ENCODE measurements around the gene LOXHD1.

Gene LOXHD1, protein sequence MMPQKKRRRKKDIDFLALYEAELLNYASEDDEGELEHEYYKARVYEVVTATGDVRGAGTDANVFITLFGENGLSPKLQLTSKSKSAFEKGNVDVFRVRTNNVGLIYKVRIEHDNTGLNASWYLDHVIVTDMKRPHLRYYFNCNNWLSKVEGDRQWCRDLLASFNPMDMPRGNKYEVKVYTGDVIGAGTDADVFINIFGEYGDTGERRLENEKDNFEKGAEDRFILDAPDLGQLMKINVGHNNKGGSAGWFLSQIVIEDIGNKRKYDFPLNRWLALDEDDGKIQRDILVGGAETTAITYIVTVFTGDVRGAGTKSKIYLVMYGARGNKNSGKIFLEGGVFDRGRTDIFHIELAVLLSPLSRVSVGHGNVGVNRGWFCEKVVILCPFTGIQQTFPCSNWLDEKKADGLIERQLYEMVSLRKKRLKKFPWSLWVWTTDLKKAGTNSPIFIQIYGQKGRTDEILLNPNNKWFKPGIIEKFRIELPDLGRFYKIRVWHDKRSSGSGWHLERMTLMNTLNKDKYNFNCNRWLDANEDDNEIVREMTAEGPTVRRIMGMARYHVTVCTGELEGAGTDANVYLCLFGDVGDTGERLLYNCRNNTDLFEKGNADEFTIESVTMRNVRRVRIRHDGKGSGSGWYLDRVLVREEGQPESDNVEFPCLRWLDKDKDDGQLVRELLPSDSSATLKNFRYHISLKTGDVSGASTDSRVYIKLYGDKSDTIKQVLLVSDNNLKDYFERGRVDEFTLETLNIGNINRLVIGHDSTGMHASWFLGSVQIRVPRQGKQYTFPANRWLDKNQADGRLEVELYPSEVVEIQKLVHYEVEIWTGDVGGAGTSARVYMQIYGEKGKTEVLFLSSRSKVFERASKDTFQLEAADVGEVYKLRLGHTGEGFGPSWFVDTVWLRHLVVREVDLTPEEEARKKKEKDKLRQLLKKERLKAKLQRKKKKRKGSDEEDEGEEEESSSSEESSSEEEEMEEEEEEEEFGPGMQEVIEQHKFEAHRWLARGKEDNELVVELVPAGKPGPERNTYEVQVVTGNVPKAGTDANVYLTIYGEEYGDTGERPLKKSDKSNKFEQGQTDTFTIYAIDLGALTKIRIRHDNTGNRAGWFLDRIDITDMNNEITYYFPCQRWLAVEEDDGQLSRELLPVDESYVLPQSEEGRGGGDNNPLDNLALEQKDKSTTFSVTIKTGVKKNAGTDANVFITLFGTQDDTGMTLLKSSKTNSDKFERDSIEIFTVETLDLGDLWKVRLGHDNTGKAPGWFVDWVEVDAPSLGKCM (N-terminal part only)

DNA sequence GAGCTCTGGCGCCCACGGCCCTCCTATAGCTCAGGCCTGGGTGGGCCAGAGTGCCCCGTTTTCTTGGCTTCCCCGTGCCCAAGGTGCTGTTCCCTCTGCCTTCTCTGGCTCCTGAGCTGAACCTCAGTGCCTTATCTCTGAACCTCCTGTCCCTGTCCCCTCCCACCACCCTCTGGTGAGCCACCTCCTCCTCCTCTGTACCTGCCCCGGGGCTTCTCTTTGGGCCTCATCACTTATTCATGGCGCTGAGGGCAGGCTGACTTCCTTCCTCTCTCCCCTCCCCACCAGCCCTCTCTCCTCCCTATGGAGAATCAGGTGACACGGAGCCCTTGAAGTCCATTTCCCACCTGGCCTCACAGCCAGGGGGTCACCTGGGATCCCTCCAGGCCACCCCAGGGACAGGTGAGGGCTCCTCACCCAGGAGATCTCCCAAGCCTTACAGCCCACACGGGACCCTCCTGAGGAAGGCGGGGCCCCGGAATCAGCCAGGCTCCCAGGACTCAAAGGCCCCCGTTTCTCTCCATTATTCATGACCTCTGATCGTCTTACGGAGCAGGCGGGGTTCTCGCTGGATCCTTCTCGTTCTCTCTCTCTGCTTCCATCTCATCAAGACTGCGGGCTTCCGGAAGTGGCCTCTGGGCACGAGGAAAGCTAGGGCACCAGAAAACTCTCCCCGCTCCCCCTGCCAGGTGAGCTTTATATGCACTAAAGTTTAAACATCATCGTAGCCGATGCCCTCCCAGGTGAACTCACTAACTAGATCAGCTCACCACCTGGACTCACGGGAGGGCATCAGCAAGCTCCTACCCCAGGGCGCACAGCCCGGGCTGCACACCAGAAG, at the start of gene LOXHD1:
Gene LOXHD1, minus strand, starts transcription at position 106 of the 841 bp plus-strand sequence. CDS start 187 bp downstream, outside the sequence.
- DNase-seq, result no peak
- in situ Hi-C loops (cut with HindIII; ENCODE audit: low pct_ligation_motif_present, low pct_unique_long_range_greater_than_20kb, low sequenced_read_pairs), result no loop called here

DNA sequence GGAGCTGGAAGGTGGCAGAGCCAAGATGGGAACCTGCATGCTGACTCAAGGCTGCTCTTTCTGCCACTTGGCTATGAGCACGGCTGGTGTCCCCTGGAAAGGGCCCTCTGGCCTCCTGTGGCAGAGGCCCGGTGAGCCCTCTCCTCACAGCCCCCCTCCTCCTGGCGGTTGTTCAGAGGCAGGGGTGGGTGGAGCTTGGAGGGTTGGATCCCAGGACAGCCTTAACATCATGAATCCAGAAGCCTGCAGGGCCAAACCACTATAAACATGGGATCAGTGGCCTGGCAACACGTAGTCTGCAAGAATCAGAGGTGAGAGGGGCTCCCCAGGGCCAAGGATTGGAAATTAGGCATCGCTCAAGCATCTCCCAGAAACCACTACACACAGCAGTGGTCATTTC, 48.5 kb upstream of the LOXHD1 start:
- in situ Hi-C loops (cut with HindIII; ENCODE audit: low pct_ligation_motif_present, low pct_unique_long_range_greater_than_20kb, low sequenced_read_pairs), result no loop called here
- DNase-seq, result no peak

DNA sequence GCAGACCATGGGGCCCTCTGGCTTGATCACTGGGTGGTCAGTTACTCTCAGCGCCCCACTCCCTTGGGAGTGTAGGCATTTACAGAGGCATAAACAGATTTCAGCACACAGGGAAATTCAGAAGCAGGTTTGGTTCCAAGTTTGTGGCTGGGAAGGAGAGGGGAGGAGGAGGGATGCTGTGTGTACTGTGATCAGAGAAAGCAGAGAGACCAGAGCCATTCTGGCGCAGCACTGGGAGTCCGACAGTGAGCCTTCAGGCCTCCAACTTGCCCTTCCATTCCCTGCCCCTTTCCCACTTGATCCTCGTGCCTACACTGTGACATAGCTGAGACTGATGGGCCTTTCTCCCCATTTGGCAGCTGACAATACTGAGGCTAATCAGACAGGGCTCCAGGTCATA, 47.8 kb upstream of the LOXHD1 start:
- in situ Hi-C loops (cut with HindIII; ENCODE audit: low pct_ligation_motif_present, low pct_unique_long_range_greater_than_20kb, low sequenced_read_pairs), result no loop called here

DNA sequence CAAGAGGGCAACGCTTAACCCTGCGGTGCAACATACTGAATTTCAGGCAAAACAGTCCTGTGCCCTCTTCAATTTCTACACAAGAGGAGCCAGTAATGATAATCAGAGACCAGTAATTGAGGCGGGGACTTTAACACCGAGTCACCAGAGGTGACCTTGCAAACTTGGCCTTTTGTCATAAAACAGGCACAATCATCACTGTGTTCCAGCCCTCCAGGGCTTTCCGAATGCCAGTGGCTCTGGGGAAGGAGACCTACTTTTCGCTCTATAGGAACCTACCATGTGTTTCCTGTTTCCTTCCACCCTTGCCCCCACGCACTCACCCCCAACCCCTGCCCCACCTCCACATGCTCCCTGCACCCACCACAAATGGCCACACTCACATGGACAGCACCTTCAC, 47.2 kb upstream of the LOXHD1 start:
- DNase-seq, result no peak
- in situ Hi-C loops (cut with HindIII; ENCODE audit: low pct_ligation_motif_present, low pct_unique_long_range_greater_than_20kb, low sequenced_read_pairs), result no loop called here

More for the DNA sequence above, 47.8 kb upstream of the LOXHD1 start:
- no peak for DNase-seq

DNA sequence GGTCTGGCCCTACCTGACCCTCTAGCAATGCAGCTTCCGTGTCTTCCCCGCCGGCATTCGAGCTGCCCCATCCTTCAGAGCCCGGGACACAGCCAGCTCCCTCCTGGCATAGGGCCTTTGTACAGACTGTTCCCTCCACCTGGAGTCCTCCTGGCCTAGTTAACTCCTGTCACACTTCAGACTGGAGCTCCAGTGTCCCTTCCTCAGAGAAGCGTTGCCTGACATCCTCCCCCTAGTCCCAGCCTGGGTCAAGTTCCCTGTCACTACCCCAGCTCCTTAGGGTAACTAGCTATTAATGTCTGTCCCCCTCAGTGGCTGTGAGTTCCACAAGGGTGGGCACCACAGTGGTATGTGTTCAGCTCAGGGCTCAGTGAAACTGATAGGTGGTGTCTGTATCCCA, 45.5 kb upstream of the LOXHD1 start:
- DNase-seq, result no peak
- in situ Hi-C loops (cut with HindIII; ENCODE audit: low pct_ligation_motif_present, low pct_unique_long_range_greater_than_20kb, low sequenced_read_pairs), result no loop called here

DNA sequence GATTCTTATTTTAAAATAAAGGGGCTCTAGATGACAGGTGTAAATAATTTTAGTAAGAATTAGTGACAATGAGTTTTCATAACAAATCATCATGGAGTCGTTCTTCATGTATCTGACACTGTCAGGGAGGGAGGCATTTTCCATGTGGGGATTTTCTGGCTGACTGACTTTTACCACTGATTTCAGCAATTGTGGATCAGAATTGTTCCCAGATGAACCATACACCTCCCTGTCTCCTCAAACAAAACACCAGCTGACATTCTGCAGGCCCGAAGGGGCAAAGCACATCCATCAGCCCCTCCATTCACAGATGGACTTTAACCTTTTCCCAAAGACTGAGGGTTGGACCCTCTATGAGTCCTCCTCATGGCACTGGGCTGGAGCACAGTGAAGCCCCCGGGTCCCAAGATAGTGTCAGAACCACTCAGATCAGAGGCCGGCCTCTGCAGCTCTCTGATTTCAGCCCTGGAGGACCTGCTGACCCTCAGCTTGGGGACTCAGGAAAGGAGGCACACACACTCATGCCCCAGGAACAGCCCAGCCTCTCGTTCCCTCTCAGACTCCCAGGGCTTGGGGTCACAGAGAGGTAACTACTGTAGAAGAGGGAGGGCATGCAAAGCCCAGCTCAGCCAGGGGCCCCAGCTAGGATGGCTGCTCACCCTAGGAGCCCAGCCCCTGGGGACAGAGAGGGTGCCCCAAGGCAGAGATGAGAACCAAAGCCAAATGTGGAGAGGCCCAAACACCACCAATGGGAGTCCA, 43.2 kb upstream of the LOXHD1 start:
- no peak for DNase-seq
- in situ Hi-C loops (cut with HindIII; ENCODE audit: low pct_ligation_motif_present, low pct_unique_long_range_greater_than_20kb, low sequenced_read_pairs), result no loop called here

DNA sequence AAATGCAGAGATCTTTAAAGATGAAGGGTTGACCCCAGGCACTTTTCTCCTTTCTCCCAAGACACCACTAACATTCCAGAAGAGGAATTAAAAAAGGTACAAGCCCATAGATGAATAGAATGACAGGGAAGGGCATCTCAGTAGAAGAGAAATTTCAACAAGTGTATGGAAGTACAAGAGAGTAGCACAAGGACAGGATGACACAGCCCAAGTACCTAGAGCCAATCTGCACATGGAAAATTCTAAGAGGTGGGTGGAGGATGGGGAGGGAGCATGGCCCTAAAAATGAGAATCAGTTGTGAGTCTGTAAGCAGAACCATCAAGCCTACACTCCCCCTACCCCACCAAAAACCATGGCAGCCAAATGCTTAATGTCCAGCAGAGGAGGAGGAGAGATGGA, 39.7 kb upstream of the LOXHD1 start:
- no peak for DNase-seq
- in situ Hi-C loops (cut with HindIII; ENCODE audit: low pct_ligation_motif_present, low pct_unique_long_range_greater_than_20kb, low sequenced_read_pairs), result no loop called here

DNA sequence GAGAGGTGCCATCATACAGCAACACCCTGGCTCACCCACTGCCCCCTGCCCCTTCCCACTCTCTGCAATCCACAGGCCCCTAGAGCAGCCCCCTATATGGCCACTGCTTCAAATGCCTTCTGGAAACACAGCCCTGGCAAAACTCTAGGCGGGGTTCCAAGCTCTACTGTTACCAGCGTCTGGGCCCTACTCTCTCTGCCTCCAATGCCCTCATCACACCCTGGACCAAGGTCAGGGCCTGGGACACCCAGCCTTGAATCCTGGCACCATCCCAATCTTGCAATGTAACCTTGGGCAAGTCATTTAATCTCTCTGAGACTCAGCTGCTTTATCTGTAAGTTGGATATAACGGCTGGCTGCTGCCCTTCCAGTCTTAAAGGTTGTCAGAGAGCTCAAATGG, 39.2 kb upstream of the LOXHD1 start:
- no peak for DNase-seq
- in situ Hi-C loops (cut with HindIII; ENCODE audit: low pct_ligation_motif_present, low pct_unique_long_range_greater_than_20kb, low sequenced_read_pairs), result no loop called here

DNA sequence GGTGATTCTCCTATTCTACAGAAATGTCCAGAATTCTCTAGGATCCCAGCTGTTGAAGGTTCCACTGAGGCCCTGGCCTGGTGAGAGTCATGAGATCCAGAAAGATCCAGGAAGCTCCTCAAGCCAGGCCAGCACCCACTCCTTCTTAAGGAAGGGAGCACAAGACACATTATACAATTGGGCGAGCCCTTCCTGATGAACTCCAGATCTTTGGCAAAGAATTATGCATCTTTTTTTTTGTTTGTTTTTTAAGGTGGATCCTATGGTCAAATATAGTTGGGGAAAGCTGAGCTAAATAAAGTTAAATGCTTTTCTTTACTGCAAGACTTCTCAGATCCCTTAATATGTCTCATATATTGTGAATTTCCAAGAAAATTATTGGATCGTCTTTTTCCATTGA, 37.0 kb upstream of the LOXHD1 start:
- no peak for DNase-seq
- in situ Hi-C loops (cut with HindIII; ENCODE audit: low pct_ligation_motif_present, low pct_unique_long_range_greater_than_20kb, low sequenced_read_pairs), result no loop called here

DNA sequence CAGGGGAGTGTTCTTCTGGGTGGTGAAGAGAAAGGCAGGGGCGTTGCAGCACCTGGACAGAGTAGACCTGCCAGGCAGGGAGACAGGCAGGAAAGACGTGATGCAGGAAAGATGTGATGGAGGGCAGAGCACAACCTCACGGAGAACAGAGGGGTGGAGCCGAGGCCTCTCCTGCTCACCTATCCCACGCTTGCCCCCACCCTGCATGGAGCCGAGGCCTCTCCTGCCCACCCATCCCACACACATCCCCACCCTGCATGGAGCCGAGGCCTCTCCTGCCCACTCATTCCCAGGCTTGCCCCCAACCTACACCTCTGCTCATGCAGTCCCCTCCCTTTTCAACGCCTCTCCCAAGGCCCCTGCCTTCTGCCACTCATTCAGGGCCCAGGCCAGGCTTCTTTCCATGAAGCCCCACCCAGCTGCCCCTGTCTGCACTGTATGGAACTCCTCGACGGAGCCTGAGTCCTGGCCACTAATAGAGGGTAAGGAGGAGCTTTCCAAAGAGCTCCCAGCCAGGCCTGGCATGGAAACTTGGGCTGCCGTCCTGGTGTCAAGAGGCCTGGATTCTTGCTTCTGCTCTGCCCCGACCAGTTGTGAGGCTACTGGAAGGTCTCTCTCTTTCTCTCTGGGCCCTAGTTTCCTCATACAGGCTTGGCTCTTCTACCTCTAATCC, 32.0 kb upstream of the LOXHD1 start:
- DNase-seq, result no peak
- in situ Hi-C loops (cut with HindIII; ENCODE audit: low pct_ligation_motif_present, low pct_unique_long_range_greater_than_20kb, low sequenced_read_pairs), result no loop called here

DNA sequence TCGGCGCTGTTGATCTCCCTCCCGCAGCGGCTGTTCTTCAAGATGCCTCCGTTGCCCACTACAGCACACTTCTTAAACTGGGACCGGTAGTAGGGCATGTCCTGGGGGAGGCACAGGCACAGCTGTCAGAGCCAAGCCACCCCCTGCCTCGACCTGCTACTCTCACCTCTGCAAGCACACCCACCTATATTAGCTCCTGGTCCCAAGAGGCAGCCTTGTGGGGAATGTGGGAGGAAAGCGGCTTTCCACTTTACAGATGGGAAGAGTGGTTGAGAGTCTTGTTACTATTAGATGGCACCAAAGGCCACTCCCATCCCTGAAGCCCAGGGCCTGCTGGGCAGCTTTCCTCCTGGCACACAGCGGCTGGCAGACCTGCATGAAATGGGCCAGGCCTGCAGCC, 29.2 kb upstream of the LOXHD1 start:
- no peak for DNase-seq
- in situ Hi-C loops (cut with HindIII; ENCODE audit: low pct_ligation_motif_present, low pct_unique_long_range_greater_than_20kb, low sequenced_read_pairs), result no loop called here

DNA sequence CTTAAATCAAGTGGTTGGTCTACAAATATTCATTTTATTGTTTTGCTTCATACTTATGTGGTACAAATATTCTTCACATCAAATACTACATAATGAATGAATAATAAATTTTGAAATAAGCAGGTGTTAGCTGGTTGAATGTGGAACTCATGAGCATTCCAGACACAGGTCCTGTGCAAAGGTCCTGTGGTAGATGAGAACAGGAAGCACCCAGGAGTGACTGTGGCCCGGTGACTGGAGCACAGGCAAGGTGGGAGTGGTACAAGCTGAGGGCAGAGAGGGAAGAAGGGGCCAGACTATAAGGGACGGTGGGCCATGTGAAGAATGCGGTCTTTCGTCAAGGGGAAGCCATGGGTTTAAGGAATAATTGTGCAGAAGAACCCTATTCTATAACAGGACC, 26.2 kb upstream of the LOXHD1 start:
- in situ Hi-C loops (cut with HindIII; ENCODE audit: low pct_ligation_motif_present, low pct_unique_long_range_greater_than_20kb, low sequenced_read_pairs), result no loop called here
- DNase-seq, result no peak

DNA sequence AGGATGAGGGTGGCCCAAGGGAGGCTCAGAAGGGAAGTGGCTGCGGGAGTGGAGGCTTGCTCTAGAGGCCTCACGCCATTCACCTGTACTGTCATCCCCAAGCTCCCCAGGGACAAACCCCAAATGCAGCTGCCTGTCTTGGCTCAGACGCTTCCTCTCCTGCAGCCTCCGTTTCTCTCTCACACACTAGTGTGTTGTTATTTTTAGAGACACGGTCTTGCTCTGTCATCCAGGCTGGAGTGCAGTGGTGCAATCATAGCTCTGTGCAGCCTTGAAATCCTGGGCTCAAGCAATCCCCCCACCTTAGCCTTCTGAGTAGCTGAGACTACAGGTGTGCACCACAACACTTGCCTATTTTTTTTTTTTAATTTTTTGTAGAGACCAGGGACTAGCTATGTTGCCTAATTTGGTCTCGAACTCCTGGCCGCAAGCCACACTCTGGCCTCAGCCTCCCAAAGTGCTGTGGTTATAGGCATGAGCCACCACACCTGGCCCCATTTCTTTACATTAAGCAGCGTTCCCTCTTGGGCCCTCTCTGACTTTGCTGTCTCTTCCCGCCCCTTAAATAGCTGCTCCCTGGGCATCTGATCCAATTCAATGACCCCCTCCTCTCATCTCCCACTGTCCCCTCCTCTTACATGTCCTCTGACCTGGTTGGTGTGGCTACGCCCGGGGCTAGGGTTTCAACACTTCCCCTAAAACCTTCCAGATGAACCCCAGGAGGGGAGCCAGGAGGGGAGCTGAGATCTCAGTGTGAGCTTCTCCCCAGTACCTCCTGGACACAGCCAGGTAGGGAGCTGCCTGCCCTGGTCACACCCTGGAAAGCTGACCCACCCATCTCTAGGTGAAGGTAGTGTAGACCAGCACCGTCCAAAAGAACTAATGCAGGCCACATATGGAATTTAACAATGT, 24.0 kb upstream of the LOXHD1 start:
- DNase-seq, result no peak
- in situ Hi-C loops (cut with HindIII; ENCODE audit: low pct_ligation_motif_present, low pct_unique_long_range_greater_than_20kb, low sequenced_read_pairs), result no loop called here

DNA sequence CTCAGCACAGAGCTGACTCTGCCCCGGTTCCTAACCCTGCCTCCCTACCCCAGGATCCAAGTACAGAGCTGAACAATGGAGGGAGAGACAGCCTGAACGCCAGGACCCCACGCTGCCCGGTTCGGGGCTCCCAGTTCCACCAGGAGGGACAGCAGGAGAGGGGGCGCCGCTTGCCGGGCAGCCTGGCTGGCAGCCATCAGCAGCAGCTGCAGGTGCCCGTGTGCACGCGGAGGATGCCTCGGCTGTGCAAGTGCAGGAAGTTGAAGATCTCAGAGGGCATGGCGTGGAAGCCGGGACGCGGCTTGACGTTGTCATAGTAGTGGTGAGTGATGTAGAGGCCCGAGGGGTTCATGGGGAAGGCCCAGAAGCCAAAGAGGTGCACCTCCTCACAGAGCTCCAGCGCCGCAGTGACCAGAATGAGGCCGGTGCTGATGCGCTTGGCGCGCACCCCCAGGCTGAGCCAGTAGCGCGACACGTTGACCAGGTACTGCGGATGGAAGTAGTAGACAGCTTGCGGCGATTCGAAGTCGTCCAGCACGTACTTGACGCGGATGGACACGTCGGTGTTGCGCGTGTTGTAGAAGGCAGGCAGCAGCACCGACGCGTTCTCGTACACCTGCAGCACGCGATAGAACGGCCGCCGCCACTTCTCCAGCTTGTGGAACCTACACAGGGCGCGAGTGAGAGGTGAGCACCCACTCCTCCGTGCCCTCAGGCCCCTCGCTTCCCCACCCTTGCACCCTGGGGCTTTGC, 23.0 kb upstream of the LOXHD1 start:
- in situ Hi-C loops (cut with HindIII; ENCODE audit: low pct_ligation_motif_present, low pct_unique_long_range_greater_than_20kb, low sequenced_read_pairs), result no loop called here
- DNase-seq, result no peak

DNA sequence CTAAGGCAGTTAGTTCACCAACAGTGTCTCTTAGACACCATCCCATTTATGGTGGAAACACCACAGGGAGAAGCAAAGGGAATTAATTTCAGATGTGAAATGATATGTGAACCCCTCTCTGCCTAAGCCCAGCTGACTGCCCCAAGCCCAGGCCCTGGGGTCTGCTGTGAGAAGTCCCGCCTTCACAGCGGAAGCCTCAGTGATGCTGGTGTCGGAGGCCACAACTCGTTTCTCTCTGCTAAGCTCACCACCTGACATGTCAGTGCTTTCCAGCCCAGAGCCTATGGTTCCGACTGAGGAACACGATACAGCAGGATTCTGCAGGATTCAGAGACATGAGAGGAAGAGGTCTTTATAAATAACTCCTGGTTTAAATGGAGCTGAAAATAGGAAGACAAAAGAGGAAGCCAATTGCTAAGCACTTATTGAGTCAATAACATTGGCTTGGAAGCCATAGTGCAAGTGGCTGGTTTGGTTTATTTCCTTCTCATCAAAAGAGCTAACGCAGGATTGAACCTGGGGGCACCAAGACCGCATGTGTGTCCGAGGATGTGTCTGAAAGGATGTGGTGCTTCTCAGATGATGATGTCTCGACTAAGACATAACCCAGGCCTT, 21.9 kb upstream of the LOXHD1 start:
- in situ Hi-C loops (cut with HindIII; ENCODE audit: low pct_ligation_motif_present, low pct_unique_long_range_greater_than_20kb, low sequenced_read_pairs), result no loop called here
- no peak for DNase-seq

Data from ACHN (cell line).